ENCODE results near the gene ADSL. TPM values are rescaled to one million over a fixed set of nuclear protein-coding genes. Genes with fewer than 3 reads are reported as not detected.

The ADSL gene
- total RNA-seq, 2 donors from 2014 or later = 87.1 to 103 TPM

Other genes with a start within 250 kb of the ADSL start
- 10 to 100 TPM; 43.6 to 52.7 TPM for gene TNRC6B, start 168.6 kb upstream of the ADSL start, total RNA-seq
- gene SGSM3, start 24.1 kb downstream of the ADSL start, total RNA-seq = 10 to 100 TPM; 59.2 to 74.7 TPM

Data from natural killer cell treated with Interleukin-12 subunit alpha and Interleukin-12 subunit beta and Interleukin-15 and Interleukin-18, amount 100 ng/mL, for 72 hours (primary cell).